Activated CD4-positive, alpha-beta T cell treated with anti-CD3 and anti-CD28 coated beads for 4 hours (primary cell): ENCODE data around the gene ETHE1.
A peak's percentile ranks its signal among the peaks of the same experiment; 100 is the strongest.

Experiments
- DNase-seq, 2 donors: peaks; one replicate each; pipeline ENCODE4 v3.0.0-alpha.2; 2020

The ETHE1 gene

GRCh38 chr19:43526884-43527859 is at the start of gene ETHE1:
Gene ETHE1, minus strand, starts transcription at chr19:43527201. Its CDS starts 24 bp downstream, at chr19:43527177.
- peak; percentile 60 for DNase-seq

- DNase-seq: no peak
Measured at GRCh38 chr19:43575955-43576878, 49.2 kb upstream of the ETHE1 start.

- peak; percentile 93 for DNase-seq
Measured at GRCh38 chr19:43575156-43575950, 48.4 kb upstream of the ETHE1 start, which contains the start of the genes PINLYP and XRCC1. Gene PINLYP, plus strand, starts transcription at chr19:43575801. Its CDS starts 1,391 bp downstream, at chr19:43577192. Gene XRCC1, minus strand, starts transcription at chr19:43575527. Its CDS starts 69 bp downstream, at chr19:43575458.

GRCh38 chr19:43574424-43575155 is 47.6 kb upstream of the ETHE1 start:
- DNase-seq: no peak

- no peak for DNase-seq
Measured at GRCh38 chr19:43572171-43572588, 45.2 kb upstream of the ETHE1 start.

- DNase-seq: no peak
Measured at GRCh38 chr19:43570174-43570791, 43.3 kb upstream of the ETHE1 start.

GRCh38 chr19:43569657-43570056 is 42.7 kb upstream of the ETHE1 start:
- DNase-seq: no peak

GRCh38 chr19:43564800-43565199 is 37.8 kb upstream of the ETHE1 start:
- no peak for DNase-seq

GRCh38 chr19:43563816-43564457 is 36.9 kb upstream of the ETHE1 start:
- no peak for DNase-seq

GRCh38 chr19:43562698-43563241 is 35.8 kb upstream of the ETHE1 start:
- DNase-seq: peak; percentile 69 to 75

GRCh38 chr19:43562226-43562697 is 35.3 kb upstream of the ETHE1 start:
- no peak for DNase-seq

GRCh38 chr19:43561139-43561970 is 34.4 kb upstream of the ETHE1 start:
- no peak for DNase-seq

GRCh38 chr19:43560687-43561086 is 33.7 kb upstream of the ETHE1 start:
- DNase-seq: peak in 1 of 2 donors; percentile 24

- DNase-seq: peak; percentile 74 to 89
Measured at GRCh38 chr19:43555185-43555770, 28.3 kb upstream of the ETHE1 start.

GRCh38 chr19:43554317-43554895 is 27.4 kb upstream of the ETHE1 start:
- no peak for DNase-seq

- no peak for DNase-seq
Measured at GRCh38 chr19:43553656-43554055, 26.7 kb upstream of the ETHE1 start.

GRCh38 chr19:43552616-43553015 is 25.6 kb upstream of the ETHE1 start:
- no peak for DNase-seq

- no peak for DNase-seq
Measured at GRCh38 chr19:43552198-43552450, 25.1 kb upstream of the ETHE1 start.
